ENCODE measurements around the gene MYO1D. TPM values are rescaled to one million over a fixed set of nuclear protein-coding genes. Genes with fewer than 3 reads are reported as not detected.

Gene MYO1D
- total RNA-seq, 1 donor from 2014 or later = 73.3 TPM

DNA sequence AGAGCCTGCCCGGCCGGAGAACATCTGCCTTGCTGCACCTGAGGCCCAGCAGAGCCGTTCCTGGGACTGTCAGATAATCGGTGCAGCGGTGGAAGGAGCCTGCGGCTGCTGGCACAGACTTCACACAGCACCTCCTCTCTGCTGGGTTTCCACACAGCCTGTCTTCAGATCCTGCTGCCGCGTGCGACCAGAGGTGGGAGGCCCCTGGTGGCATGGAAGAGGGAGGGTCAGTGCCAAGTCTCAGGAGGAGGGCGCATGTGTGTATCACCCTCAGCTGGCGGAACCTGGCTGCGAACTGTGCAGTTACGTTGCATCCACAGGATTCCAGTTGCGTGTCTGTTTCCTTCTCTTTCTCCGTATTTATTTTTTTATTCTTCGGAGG is 386.8 kb downstream of the MYO1D start:
- H3K9me3 ChIP-seq = no peaks in the 10 kb centered on the region
- no peak overlapping the region for H3K27ac ChIP-seq
- TF ChIP-seq, protein P1, sequence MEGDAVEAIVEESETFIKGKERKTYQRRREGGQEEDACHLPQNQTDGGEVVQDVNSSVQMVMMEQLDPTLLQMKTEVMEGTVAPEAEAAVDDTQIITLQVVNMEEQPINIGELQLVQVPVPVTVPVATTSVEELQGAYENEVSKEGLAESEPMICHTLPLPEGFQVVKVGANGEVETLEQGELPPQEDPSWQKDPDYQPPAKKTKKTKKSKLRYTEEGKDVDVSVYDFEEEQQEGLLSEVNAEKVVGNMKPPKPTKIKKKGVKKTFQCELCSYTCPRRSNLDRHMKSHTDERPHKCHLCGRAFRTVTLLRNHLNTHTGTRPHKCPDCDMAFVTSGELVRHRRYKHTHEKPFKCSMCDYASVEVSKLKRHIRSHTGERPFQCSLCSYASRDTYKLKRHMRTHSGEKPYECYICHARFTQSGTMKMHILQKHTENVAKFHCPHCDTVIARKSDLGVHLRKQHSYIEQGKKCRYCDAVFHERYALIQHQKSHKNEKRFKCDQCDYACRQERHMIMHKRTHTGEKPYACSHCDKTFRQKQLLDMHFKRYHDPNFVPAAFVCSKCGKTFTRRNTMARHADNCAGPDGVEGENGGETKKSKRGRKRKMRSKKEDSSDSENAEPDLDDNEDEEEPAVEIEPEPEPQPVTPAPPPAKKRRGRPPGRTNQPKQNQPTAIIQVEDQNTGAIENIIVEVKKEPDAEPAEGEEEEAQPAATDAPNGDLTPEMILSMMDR (IDR thresholded peaks at IDR 0.05) = no peak
- no peak overlapping the region for H3K4me3 ChIP-seq
- peaks cover 13% of the 10 kb centered on the region for H3K4me1 ChIP-seq
- peak; percentile 44 for DNase-seq
- no peaks in the 10 kb centered on the region for H3K36me3 ChIP-seq
- intact Hi-C loops (cut with DNase I) = no loop called here
- H3K27me3 ChIP-seq = no peaks in the 10 kb centered on the region
- ATAC-seq = no peak

DNA sequence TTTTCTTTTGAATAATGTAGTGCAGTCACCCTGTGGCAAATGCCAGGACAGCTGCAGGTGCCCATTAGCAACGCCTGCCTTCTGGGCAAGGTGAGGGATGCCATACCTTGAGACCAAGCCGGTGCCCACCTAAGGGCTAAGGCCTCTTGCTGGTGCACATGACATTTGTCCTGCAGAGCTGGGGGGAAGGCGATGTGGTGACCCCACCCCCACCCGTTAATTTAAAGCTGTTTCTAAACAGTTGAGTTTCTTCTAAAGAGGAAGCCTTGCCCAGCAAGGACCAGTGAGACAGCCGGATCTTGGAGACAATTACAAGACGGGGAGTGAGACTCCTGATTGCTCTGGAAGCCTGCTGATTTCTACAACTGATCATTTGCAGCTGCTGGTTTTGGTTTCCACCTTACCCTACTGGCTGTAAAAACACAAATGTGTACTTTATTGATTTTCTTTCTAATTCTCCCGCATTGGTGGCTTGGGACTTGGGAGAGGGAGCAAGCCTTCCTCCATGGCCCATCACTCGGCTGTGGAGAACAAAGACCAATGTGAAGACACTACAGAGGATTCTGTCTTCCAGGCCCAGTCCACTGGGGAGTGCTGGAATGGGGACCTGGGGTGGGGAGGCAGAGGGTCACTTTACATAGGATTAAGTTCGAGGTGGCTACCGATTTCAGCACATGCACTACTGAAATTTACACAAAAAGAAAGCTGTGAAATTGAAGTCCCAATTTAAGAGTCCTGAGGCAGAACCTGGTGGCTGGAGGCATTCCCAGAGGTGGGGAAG is 387.4 kb downstream of the MYO1D start:
- H3K27ac ChIP-seq = no peak overlapping the region
- ATAC-seq (no peak), DNase-seq (peak; percentile 18)
- TF ChIP-seq, protein P1 (IDR thresholded peaks at IDR 0.05) = no peak
- H3K4me1 ChIP-seq = peaks cover 10% of the 10 kb centered on the region
- H3K9me3 ChIP-seq = no peaks in the 10 kb centered on the region
- intact Hi-C loops (cut with DNase I) = no loop called here
- H3K4me3 ChIP-seq = no peak overlapping the region
- H3K27me3 ChIP-seq = no peaks in the 10 kb centered on the region
- no peaks in the 10 kb centered on the region for H3K36me3 ChIP-seq

DNA sequence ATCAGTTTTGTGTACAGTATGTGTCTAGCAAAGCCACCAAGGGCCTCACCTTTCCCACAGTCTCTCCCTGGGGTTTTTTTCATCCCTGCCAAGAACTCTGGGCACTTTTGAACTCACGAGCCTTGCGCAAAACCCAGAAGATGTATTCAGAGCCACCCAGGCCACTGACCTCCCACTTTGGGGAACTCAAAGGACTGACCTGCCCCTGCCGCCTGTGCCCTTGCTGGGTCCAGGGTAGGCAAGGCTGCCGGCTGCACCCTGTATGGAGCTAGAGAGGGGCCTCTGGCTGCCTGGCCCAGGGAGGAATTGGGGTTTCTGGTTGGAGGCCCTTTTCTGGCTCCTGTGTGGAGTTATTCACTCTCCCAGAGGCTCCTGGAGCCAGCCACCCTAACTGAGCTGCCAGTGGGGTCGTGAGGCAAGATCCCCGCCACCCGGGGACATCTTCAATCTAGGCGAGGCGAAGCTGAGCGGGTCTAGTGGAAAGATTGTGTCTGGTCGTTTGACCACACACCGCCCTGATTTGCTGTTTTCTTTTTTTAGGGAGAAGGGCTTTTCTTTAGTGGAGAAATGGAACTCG is 388.2 kb downstream of the MYO1D start:
- no peak overlapping the region for H3K27ac ChIP-seq
- TF ChIP-seq, protein P1 (IDR thresholded peaks at IDR 0.05) = no peak
- H3K4me3 ChIP-seq = no peak overlapping the region
- H3K4me1 ChIP-seq = peaks cover 13% of the 10 kb centered on the region
- H3K36me3 ChIP-seq = no peaks in the 10 kb centered on the region
- ATAC-seq = no peak
- no peaks in the 10 kb centered on the region for H3K9me3 ChIP-seq
- H3K27me3 ChIP-seq = no peaks in the 10 kb centered on the region
- intact Hi-C loops (cut with DNase I) = no loop called here
- peak; percentile 58 for DNase-seq

DNA sequence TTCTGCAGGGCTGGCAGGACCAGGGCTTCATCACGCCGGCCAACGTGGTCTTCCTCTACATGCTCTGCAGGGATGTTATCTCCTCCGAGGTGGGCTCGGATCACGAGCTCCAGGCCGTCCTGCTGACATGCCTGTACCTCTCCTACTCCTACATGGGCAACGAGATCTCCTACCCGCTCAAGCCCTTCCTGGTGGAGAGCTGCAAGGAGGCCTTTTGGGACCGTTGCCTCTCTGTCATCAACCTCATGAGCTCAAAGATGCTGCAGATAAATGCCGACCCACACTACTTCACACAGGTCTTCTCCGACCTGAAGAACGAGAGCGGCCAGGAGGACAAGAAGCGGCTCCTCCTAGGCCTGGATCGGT is 388.8 kb downstream of the MYO1D start:
- Histone ChIP-seq H3K4me3 (no peak overlapping the region), H3K27ac (no peak overlapping the region), H3K27me3 (no peaks in the 10 kb centered on the region), H3K4me1 (peaks cover 16% of the 10 kb centered on the region), H3K36me3 (no peaks in the 10 kb centered on the region), H3K9me3 (no peaks in the 10 kb centered on the region)
- TF ChIP-seq, protein P1 (IDR thresholded peaks at IDR 0.05) = no peak
- DNase-seq (peak; percentile 20), ATAC-seq (no peak)
- intact Hi-C loops (cut with DNase I) = no loop called here

GRCh38 chr17:32487473-32488176 is 389.3 kb downstream of the MYO1D start:
- intact Hi-C loops (cut with DNase I) = no loop called here
- DNase-seq = peak; percentile 63

More at GRCh38 chr17:32487473-32488176, 389.3 kb downstream of the MYO1D start:
- peak overlapping the region; percentile 53 for H3K4me3 ChIP-seq
- peaks cover 17% of the 10 kb centered on the region for H3K4me1 ChIP-seq
- no peaks in the 10 kb centered on the region for H3K9me3 ChIP-seq
- H3K27me3 ChIP-seq = no peaks in the 10 kb centered on the region
- TF ChIP-seq, protein P1 (IDR thresholded peaks at IDR 0.05) = no peak
- ATAC-seq = no peak
- H3K36me3 ChIP-seq = peaks cover 4% of the 10 kb centered on the region
- H3K27ac ChIP-seq = no peak overlapping the region

Data from upper lobe of right lung (tissue), 1 donor.